ENCODE measurements around the gene CCDC7.
A peak's percentile ranks its signal among the peaks of the same experiment; 100 is the strongest.

GRCh38 chr10:32446536-32447406 is 831 bp downstream of the CCDC7 start:
- TF ChIP-seq CTCF (IDR thresholded peaks at IDR 0.05 in 2 of 3, conservative IDR thresholded peaks at IDR 0.05 in 1 of 3; ENCODE audit: borderline replicate concordance in 1 of 3, insufficient read depth in 1 of 3, low read depth in 2 of 3, low read length in 2 of 3) (no peak), POLR2A (IDR thresholded peaks at IDR 0.05; ENCODE audit: borderline replicate concordance, extremely low read depth, insufficient read depth, insufficient read length) (no peak), ZFX (IDR thresholded peaks at IDR 0.05) (no peak), MAX (IDR thresholded peaks at IDR 0.05) (no peak), TCF7L2 (IDR thresholded peaks at IDR 0.05; ENCODE audit: borderline replicate concordance, extremely low read depth, insufficient read depth, insufficient read length) (no peak), YY1 (IDR thresholded peaks at IDR 0.05; ENCODE audit: extremely low read depth, insufficient replicate concordance, low read depth, low read length) (no peak), EZH2 (IDR thresholded peaks at IDR 0.05) (no peak), POLR2AphosphoS5 (IDR thresholded peaks at IDR 0.05; ENCODE audit: low read depth, low read length) (peak; percentile 32; the same call in 1 of the 2 replicates), EGR1 (IDR thresholded peaks at IDR 0.05; ENCODE audit: low read depth) (no peak)
